Ecto neural progenitor cell (in vitro differentiated cells): ENCODE results near the gene LRCH2.
"Not testable (repeated sequence)": the region's sequence is repeated elsewhere in the genome, so short reads cannot be mapped to it uniquely, and the experiment has no call there.

Experiments
- DNase-seq: peaks from one replicate; pipeline ENCODE4 v3.0.0-alpha.2; 2018; ENCODE audit warnings: low spot score

The LRCH2 gene, protein sequence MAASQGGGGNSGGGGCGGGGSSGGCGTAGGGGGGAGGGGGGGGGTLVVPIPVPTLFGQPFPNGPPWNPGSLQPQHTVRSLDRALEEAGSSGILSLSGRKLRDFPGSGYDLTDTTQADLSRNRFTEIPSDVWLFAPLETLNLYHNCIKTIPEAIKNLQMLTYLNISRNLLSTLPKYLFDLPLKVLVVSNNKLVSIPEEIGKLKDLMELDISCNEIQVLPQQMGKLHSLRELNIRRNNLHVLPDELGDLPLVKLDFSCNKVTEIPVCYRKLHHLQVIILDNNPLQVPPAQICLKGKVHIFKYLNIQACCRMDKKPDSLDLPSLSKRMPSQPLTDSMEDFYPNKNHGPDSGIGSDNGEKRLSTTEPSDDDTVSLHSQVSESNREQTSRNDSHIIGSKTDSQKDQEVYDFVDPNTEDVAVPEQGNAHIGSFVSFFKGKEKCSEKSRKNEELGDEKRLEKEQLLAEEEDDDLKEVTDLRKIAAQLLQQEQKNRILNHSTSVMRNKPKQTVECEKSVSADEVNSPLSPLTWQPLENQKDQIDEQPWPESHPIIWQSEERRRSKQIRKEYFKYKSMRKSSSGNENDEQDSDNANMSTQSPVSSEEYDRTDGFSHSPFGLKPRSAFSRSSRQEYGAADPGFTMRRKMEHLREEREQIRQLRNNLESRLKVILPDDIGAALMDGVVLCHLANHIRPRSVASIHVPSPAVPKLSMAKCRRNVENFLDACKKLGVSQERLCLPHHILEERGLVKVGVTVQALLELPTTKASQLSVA

GRCh38 chrX:115233497-115234455 is at the start of gene LRCH2:
TSS of gene LRCH2 (minus strand) at chrX:115234096. CDS start at chrX:115234041, 55 bp downstream.
- DNase-seq: peak; percentile 79

DNA sequence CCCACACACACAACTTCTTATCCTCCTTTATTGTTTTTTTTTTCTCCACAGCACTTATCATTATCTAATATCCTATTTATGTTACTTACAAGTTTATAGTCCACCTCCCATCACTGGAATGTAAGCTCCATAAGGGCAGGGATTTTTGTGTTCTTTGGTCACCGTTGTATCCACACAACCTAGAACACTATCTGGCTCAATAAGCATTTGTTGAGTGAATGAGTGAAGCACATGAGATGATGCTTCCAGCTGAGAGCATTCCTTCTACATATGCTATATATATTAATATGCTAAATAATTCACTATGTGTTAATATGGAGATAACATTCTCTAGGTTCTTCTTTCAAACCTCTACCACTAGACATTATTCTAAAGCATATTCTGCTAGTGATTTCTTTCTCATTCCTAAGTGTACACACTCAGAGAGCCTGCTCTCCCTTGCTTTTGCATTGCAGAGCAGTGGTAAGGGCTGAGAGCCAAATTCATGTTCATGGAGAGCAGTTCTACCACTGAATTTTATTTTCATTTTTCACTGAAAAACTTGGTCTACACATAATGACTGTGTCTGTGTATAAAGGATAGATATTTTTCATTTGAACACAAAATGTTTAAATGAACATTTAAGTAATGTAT is 35.3 kb upstream of the LRCH2 start:
- DNase-seq: no peak

GRCh38 chrX:115268421-115268820 is 34.5 kb upstream of the LRCH2 start:
- no peak for DNase-seq

- DNase-seq: no peak
Observed at GRCh38 chrX:115266300-115266699, 32.4 kb upstream of the LRCH2 start.

DNA sequence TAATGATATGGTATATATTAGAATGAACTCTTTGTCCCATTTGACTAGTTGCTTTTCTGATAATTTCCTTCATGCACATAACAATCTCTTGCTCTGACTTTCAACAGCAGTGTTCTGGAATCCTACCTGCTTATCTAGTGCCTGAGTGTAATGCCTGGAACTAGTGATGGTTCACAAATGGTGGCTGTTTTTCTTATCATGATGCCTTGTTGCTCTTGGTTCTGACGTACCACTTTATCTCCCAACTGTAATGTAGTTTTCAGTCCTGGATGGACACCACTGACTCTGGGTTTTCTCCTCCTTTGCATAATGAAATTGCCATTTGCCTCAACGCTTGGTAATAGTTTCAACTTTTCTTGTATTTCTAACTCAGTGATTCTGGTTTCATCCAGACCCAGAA is 30.1 kb upstream of the LRCH2 start:
- no peak for DNase-seq

DNA sequence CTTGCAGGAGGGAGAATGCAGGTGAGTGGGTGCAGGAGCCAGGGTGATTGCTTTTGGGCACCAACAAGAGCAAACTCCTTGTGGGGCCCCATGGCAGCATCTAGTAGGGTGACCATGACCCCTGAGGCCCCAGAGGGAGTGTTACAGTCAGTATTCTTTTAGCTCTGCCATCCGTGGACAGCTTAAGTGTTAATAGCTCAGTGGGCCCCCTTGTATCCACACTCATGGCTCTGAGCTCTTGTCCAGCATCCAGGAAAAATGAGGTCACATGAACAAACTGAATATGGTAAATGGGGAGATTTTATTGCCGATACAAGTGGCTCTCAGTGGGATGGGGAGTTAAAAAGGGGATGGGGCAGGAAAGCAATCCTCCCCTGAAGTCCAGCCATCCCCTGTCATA is 27.3 kb upstream of the LRCH2 start:
- DNase-seq: no peak

DNA sequence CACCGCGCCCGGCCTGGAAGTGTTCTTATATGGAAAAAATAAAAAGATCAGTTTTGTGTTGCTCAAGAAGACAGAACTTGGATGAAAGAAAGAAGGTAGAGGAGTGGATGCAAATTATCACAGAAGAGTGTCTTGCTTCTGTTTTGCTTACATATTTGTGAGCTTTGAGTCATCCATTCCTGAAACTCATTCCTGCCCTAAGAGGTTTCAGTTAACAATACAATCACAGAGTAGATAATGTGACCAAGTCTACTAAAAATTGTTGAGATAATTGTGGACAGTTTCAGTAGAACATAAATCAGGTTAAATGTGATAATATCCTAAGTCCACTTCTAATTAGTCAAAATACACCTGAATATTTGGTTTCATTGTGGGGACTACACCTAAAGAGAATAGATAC is 26.4 kb upstream of the LRCH2 start:
- DNase-seq: no peak

- DNase-seq: no peak
Observed at GRCh38 chrX:115259238-115259875, 25.5 kb upstream of the LRCH2 start.

GRCh38 chrX:115257711-115258110 is 23.8 kb upstream of the LRCH2 start:
- DNase-seq: no peak

- no peak for DNase-seq
Observed at GRCh38 chrX:115255003-115255402, 21.1 kb upstream of the LRCH2 start.

- DNase-seq: no peak
Observed at GRCh38 chrX:115251458-115252233, 17.8 kb upstream of the LRCH2 start.

GRCh38 chrX:115237056-115237455 is 3.2 kb upstream of the LRCH2 start:
- DNase-seq: no peak

DNA sequence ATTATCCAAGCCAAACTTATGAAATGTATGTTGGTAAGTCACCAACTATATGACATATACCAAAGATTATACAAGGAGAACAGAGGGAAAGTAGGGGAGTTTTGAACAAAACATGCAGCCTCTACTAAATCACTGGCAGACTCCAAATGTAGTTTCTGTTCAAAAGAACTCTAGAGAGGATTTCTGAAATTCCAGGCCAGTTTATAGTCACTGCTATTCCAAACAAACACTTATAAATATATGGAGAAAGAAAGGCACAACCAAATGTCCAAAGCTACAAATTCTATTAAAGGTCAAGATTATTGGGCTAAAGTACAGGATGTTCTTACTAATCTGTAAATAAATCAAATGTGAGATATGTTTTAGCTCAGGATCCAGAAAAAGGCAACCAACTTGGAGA is 2.7 kb upstream of the LRCH2 start:
- DNase-seq: no peak

DNA sequence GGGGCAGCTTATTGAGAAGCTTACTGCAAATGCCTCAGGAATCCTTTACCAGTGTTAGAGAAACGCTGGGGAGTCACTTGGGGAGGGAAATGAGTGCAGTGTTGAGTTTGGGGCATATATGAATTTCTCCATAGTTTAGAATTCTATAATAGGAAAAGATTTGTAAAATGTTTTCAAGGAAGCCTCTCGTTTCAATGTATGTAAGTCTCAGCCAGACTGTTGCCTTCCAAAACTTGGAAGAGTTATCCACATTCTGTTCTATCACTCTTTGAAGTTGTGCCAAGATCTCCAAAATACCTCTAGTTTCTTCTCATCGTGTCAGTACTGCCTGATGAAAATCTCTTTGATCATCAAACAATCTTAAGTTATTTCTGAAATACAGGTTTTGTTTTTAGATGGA is 565 bp upstream of the LRCH2 start:
- DNase-seq: no peak

DNA sequence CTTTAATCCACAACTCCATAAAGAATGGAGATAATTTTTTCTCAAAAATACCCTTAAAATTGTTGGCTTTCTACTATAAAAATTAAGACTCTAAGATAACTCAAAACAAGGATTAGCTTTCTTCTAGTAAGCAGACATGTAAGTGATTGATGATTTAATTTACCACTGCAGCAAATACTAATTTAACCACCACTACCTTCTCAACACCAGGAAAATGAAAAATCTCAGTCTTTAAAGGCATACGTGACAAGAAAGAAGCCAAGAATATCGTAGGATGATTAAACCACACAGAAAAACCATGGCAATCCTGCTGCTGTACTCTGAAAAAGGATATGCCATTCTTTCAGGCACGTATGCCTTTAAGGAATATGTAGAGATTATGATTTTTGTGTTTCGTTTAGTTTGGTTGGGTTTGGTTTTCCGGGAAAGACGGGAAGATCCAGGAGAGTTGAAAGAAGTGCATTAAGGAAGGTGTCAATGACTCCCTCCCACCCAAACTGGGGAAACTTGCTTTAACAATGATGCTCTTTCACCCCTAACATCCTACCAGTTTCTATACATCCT is 881 bp downstream of the LRCH2 start:
- no peak for DNase-seq

GRCh38 chrX:115229337-115230003 is 4.4 kb downstream of the LRCH2 start:
- no peak for DNase-seq

DNA sequence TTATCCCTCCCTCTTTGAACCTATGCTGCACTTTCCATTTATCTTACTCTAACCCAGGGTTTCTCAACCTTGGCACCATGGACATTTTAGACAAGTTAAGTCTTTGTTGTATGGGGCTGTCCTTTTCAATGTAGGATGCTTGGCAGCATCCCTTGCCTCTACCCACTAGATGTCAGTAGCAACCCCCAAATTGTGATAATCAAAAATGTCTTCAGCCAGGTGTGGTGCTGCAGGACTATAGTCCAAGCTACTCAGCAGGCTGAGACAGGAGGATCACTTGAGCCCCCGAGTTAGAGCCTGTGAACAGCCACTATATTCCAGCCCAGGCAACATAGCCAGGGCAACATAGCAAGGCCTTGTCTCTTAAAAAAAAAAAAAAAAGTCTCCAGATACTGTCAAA is 7.0 kb downstream of the LRCH2 start:
- DNase-seq: peak; percentile 49

DNA sequence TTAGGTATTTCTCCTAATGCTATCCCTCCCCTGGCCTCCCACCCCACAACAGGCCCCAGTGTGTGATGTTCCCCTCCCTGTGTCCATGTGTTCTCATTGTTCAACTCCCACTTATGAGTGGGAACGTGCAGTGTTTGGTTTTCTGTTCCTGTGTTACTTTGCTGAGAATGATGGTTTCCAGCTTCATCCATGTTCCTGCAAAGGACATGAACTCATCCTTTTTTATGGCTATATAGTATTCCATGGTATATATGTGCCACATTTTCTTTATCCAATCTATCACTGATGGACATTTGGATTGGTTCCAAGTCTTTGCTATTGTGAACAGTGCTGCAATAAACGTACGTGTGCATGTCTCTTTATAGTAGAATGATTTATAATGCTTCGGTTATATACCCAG is 16.6 kb downstream of the LRCH2 start:
- DNase-seq: not testable (repeated sequence)

GRCh38 chrX:115214605-115215004 is 19.3 kb downstream of the LRCH2 start:
- DNase-seq: no peak

GRCh38 chrX:115214151-115214550 is 19.7 kb downstream of the LRCH2 start:
- DNase-seq: no peak
